HepG2 (cell line): ENCODE results near the gene MTX2. TPM values are rescaled to one million over a fixed set of nuclear protein-coding genes. Genes with fewer than 3 reads are reported as not detected.

ENCODE experiments used
- ATAC-seq: fragments of 200-7000 bp; cut with Tn5 transposase; 3 replicates; pipeline ENCODE4 v1.9.1; 2020; ENCODE audit warnings: mild to moderate bottlenecking, moderate library complexity
- BruUV-seq: library from RNA; stranded (reverse); fragments of 400-500 nt; replicated peaks from 2 replicates; lab custom pipeline; 2021; lab: Mats Ljungman, UMichigan
- CTCF ChIA-PET: fragments of 300-600 bp; formaldehyde crosslinking; extraction: SDS; loops from one replicate; lab custom pipeline; 2021; ENCODE audit warnings: low total read pairs, inconsistent platforms, low intra/inter-chr PET ratio; lab: Yijun Ruan, JAX
- POLR2A ChIA-PET: fragments of 350-600 bp; sonication (Branson Sonifier 250); formaldehyde crosslinking; loops from one replicate; lab custom pipeline; 2020; ENCODE audit warnings: antibody characterized with exemption, inconsistent platforms; lab: Yijun Ruan, JAX
- DNase-seq: peaks from one replicate; pipeline ENCODE4 v3.0.0-alpha.2; 2015; ENCODE audit warnings: low spot score
- FAIRE-seq: peaks from 3 replicates; lab custom pipeline; 2011; peaks lifted over from hg19 to GRCh38; lab: Jason Lieb, UNC
- H2AFZ ChIP-seq: one replicate; pipeline ENCODE4 v1.6.1; 2011; ENCODE audit warnings: low read length, inconsistent platforms
- H3K27ac ChIP-seq: fragments of 300-600 bp; 3 replicates; pipeline ENCODE4 v1.8.0; 2011; ENCODE audit warnings: mixed run types, mild to moderate bottlenecking, mixed read lengths, low read length, inconsistent platforms; ENCODE audit not compliant: insufficient read depth; ENCODE audit errors: extremely low read length
- H3K27me3 ChIP-seq, 2 experiments: fragments of 200-600 bp in 1 of 2; 2 replicates in 1 of 2; 3 replicates in 1 of 2; pipeline versions ENCODE4 v1.6.0 to v1.8.0; 2011; ENCODE audit warnings: low read length in 2 of 2, mild to moderate bottlenecking in 2 of 2, moderate library complexity in 2 of 2, inconsistent platforms in 1 of 2; ENCODE audit not compliant: insufficient read depth in 2 of 2, control insufficient read depth in 1 of 2
- H3K36me3 ChIP-seq, 2 experiments: fragments of 200-600 bp in 1 of 2; replicated peaks in 1 of 2; 2 replicates in 1 of 2; 3 replicates in 1 of 2; pipeline versions ENCODE4 v1.5.1 to v1.8.0; 2011; ENCODE audit warnings: low read length in 2 of 2, inconsistent platforms in 1 of 2; ENCODE audit not compliant: insufficient read depth in 2 of 2, control insufficient read depth in 1 of 2
- H3K4me1 ChIP-seq: 2 replicates; pipeline ENCODE4 v1.5.1; 2012; ENCODE audit warnings: low read length, inconsistent platforms; ENCODE audit not compliant: insufficient read depth
- H3K4me2 ChIP-seq: 2 replicates; pipeline ENCODE4 v1.6.0; 2011; ENCODE audit warnings: low read depth, low read length, inconsistent platforms
- H3K4me3 ChIP-seq, 3 experiments: fragments of 200-600 bp in 1 of 3; sonication (generic), shearing (Covaris generic) in 1 of 3; replicated peaks in 1 of 3; 2 replicates each; pipeline ENCODE4 v1.5.1; 2011 to 2016; ENCODE audit warnings: low read length in 3 of 3, inconsistent platforms in 2 of 3, low read depth in 2 of 3, mild to moderate bottlenecking in 2 of 3, control low read depth in 1 of 3, mixed read lengths in 1 of 3; ENCODE audit not compliant: insufficient read depth in 1 of 3
- H3K79me2 ChIP-seq: one replicate; pipeline ENCODE4 v1.6.1; 2011; ENCODE audit warnings: low read length, inconsistent platforms; ENCODE audit not compliant: insufficient read depth
- H3K9ac ChIP-seq: 2 replicates; pipeline ENCODE4 v1.6.0; 2011; ENCODE audit warnings: mild to moderate bottlenecking, low read depth, low read length, inconsistent platforms; ENCODE audit not compliant: insufficient read depth
- H3K9me3 ChIP-seq: 2 replicates; pipeline ENCODE4 v1.5.1; 2012; ENCODE audit warnings: mild to moderate bottlenecking, low read length
- H4K20me1 ChIP-seq: 2 replicates; pipeline ENCODE4 v1.6.0; 2011; ENCODE audit warnings: inconsistent platforms, mild to moderate bottlenecking, low read length, moderate library complexity; ENCODE audit not compliant: insufficient read depth
- CCAR2 ChIP-seq: fragments of 200-400 bp; formaldehyde crosslinking; optimal IDR thresholded peaks from 2 replicates; pipeline ENCODE3; 2018; ENCODE audit warnings: low read depth, mild to moderate bottlenecking, low read length, moderate library complexity
- CHCHD3 ChIP-seq: sonication (generic); formaldehyde crosslinking; IDR thresholded peaks from 2 replicates; pipeline ENCODE4 v1.8.0; 2022; ENCODE audit warnings: mild to moderate bottlenecking, missing genetic modification reagents, moderate library complexity
- HMG20A ChIP-seq: IDR thresholded peaks from 2 replicates; pipeline ENCODE4 v1.6.1; 2016; ENCODE audit warnings: borderline replicate concordance
- MIER3 ChIP-seq: IDR thresholded peaks from 2 replicates; pipeline ENCODE4 v1.6.1; 2016; ENCODE audit warnings: missing compliant biosample characterization, borderline replicate concordance
- NBN ChIP-seq: fragments of 450-650 bp; conservative IDR thresholded peaks from 2 replicates; pipeline ENCODE4 v1.6.1; 2017
- YY1 ChIP-seq: IDR thresholded peaks from 2 replicates; pipeline ENCODE4 v1.6.1; 2011; ENCODE audit warnings: low read length, low read depth, moderate library complexity, mild to moderate bottlenecking; ENCODE audit not compliant: insufficient read depth, insufficient replicate concordance
- ZFY ChIP-seq: sonication (generic); formaldehyde crosslinking; IDR thresholded peaks from 2 replicates; pipeline ENCODE4 v1.4.0; 2020; ENCODE audit warnings: missing genetic modification reagents
- ZNF33A ChIP-seq: sonication (generic); formaldehyde crosslinking; IDR thresholded peaks from 2 replicates; pipeline ENCODE4 v1.5.1; 2020; ENCODE audit warnings: missing genetic modification reagents, mild to moderate bottlenecking, moderate library complexity, borderline replicate concordance
- WGBS: methylation state at CpG from one replicate; pipeline ENCODE4 v1.1.6; 2017; ENCODE audit warnings: low lambda C conversion rate; 5-methylcytosine and 5-hydroxymethylcytosine counted together
- in situ Hi-C: cut with HindIII; loops from 2 replicates; pipeline ENCODE4 v1.10.0; 2017; ENCODE audit warnings: low pct_unique_long_range_greater_than_20kb; ENCODE audit not compliant: extremely low pct_ligation_motif_present
- intact Hi-C: fragments of 100-400 bp; cut with micrococcal nuclease; formaldehyde crosslinking; loops from one replicate; pipeline ENCODE4 v1.10.0; 2022; ENCODE audit not compliant: unreplicated experiment
- polyA plus RNA-seq, 8 experiments: library from polyadenylated mRNA; depleted of rRNA in 3 of 8; stranded (reverse) in 7 of 8; unstranded in 1 of 8; fragments of >200 nt; fragmentation: Illumina TruSeq in 4 of 8; extraction: Trizol in 4 of 8; gene quantifications; 2 replicates each; pipeline versions ENCODE4 v1.2.1 to v1.2.3, GENCODE V29; 2011 to 2016; ENCODE audit warnings: low read depth in 4 of 8, missing spikeins in 1 of 8, mixed read lengths in 1 of 8; ENCODE audit not compliant: insufficient read depth in 1 of 8
- total RNA-seq, 5 experiments: library from RNA; depleted of rRNA; stranded (reverse); fragments of >200 nt; fragmentation: Illumina TruSeq; extraction: Trizol; gene quantifications; 2 replicates each; pipeline ENCODE4 v1.2.3, GENCODE V29; 2016; ENCODE audit warnings: low read depth in 1 of 5
- TF ChIP-seq, protein P1 (sequence below): sonication (generic); formaldehyde crosslinking; IDR thresholded peaks from one replicate; pipeline ENCODE4 v1.5.1; 2020; ENCODE audit warnings: mild to moderate bottlenecking, missing genetic modification reagents; ENCODE audit errors: not compliant biosample characterization

Gene MTX2
- total and polyA plus RNA-seq, 2 of the 13 experiments (the other 11 are each of a cell fraction or from before 2014, with no cell fraction given): 58.1 to 75.7 TPM

GRCh38 chr2:176246331-176246730 lies 22.9 kb upstream of the MTX2 start:
- H3K9ac ChIP-seq: no peak overlapping the region
- H3K4me2 ChIP-seq: no peak overlapping the region
- ATAC-seq (peak; percentile 38; the same call in 2 of the 3 replicates), DNase-seq (no peak), FAIRE-seq (no peak)
- peaks cover 0 to 32% of the 10 kb centered on the region in 2 experiments; a peak in 2 of 5 replicates for H3K27me3 ChIP-seq
- H3K36me3 ChIP-seq: no peaks in the 10 kb centered on the region
- WGBS: 10% methylated on average over 4 of the region's 4 CpGs
- H3K9me3 ChIP-seq: no peaks in the 10 kb centered on the region
- no peak overlapping the region for H2AFZ ChIP-seq
- intact Hi-C loops: no loop called here
- no peak overlapping the region for H3K4me3 ChIP-seq
- CTCF ChIA-PET: no interaction called here
- TF ChIP-seq NBN (no peak), HMG20A (CRISPR knock-in tag) (no peak), ZNF33A (no peak), YY1 (no peak), CHCHD3 (no peak), MIER3 (CRISPR knock-in tag) (no peak), ZFY (CRISPR knock-in tag) (no peak), CCAR2 (no peak)
- TF ChIP-seq, protein P1, sequence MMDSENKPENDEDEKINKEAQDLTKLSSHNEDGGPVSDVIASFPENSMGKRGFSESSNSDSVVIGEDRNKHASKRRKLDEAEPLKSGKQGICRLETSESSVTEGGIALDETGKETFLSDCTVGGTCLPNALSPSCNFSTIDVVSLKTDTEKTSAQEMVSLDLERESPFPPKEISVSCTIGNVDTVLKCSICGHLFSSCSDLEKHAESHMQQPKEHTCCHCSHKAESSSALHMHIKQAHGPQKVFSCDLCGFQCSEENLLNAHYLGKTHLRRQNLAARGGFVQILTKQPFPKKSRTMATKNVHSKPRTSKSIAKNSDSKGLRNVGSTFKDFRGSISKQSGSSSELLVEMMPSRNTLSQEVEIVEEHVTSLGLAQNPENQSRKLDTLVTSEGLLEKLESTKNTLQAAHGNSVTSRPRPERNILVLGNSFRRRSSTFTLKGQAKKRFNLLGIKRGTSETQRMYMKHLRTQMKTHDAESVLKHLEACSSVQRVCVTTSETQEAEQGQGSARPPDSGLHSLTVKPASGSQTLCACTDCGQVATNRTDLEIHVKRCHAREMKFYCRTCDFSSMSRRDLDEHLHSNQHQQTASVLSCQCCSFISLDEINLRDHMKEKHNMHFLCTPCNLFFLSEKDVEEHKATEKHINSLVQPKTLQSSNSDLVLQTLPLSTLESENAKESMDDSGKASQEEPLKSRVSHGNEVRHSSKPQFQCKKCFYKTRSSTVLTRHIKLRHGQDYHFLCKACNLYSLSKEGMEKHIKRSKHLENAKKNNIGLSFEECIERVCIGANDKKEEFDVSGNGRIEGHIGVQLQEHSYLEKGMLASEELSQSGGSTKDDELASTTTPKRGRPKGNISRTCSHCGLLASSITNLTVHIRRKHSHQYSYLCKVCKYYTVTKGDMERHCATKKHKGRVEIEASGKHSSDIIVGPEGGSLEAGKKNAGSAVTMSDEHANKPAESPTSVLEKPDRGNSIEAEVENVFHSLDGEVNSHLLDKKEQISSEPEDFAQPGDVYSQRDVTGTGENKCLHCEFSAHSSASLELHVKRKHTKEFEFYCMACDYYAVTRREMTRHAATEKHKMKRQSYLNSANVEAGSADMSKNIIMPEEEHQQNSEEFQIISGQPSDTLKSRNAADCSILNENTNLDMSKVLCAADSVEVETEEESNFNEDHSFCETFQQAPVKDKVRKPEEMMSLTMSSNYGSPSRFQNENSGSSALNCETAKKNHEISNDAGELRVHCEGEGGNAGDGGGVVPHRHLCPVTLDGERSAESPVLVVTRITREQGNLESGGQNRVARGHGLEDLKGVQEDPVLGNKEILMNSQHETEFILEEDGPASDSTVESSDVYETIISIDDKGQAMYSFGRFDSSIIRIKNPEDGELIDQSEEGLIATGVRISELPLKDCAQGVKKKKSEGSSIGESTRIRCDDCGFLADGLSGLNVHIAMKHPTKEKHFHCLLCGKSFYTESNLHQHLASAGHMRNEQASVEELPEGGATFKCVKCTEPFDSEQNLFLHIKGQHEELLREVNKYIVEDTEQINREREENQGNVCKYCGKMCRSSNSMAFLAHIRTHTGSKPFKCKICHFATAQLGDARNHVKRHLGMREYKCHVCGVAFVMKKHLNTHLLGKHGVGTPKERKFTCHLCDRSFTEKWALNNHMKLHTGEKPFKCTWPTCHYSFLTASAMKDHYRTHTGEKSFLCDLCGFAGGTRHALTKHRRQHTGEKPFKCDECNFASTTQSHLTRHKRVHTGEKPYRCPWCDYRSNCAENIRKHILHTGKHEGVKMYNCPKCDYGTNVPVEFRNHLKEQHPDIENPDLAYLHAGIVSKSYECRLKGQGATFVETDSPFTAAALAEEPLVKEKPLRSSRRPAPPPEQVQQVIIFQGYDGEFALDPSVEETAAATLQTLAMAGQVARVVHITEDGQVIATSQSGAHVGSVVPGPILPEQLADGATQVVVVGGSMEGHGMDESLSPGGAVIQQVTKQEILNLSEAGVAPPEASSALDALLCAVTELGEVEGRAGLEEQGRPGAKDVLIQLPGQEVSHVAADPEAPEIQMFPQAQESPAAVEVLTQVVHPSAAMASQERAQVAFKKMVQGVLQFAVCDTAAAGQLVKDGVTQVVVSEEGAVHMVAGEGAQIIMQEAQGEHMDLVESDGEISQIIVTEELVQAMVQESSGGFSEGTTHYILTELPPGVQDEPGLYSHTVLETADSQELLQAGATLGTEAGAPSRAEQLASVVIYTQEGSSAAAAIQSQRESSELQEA (CRISPR knock-in tag): no peak
- TF ChIP-seq, all 625 proteins: peak for 0
- Histone ChIP-seq H4K20me1 (no peaks in the 10 kb centered on the region), H3K4me1 (no peaks in the 10 kb centered on the region), H3K79me2 (no peaks in the 10 kb centered on the region), H3K27ac (no peak overlapping the region)
- in situ Hi-C loops: no loop called here
- BruUV-seq: no TSS peak
- POLR2A ChIA-PET: no interaction called here
